Measurements from ENCODE around the gene FTCDNL1.

FTCDNL1 gene

GRCh38 chr2:199779589-199779988 is 71.4 kb downstream of the FTCDNL1 start:
- H3K4me1 Mint-ChIP-seq (ENCODE audit: low read depth) = no peaks in the 10 kb centered on the region
- no peaks in the 10 kb centered on the region for H3K27me3 Mint-ChIP-seq
- no peak overlapping the region for H3K27ac Mint-ChIP-seq
- H3K36me3 Mint-ChIP-seq (ENCODE audit: low read depth) = no peaks in the 10 kb centered on the region
- no peak for DNase-seq
- H3K9me3 Mint-ChIP-seq = no peaks in the 10 kb centered on the region
- no peak overlapping the region for H3K4me3 Mint-ChIP-seq

- H3K4me1 Mint-ChIP-seq (ENCODE audit: low read depth) = no peaks in the 10 kb centered on the region
- no peak overlapping the region for H3K4me3 Mint-ChIP-seq
- H3K9me3 Mint-ChIP-seq = no peaks in the 10 kb centered on the region
- no peak overlapping the region for H3K27ac Mint-ChIP-seq
- no peaks in the 10 kb centered on the region for H3K27me3 Mint-ChIP-seq
- H3K36me3 Mint-ChIP-seq (ENCODE audit: low read depth) = no peaks in the 10 kb centered on the region
- DNase-seq = no peak
Observed at GRCh38 chr2:199778655-199779054, 72.3 kb downstream of the FTCDNL1 start.

- Mint-ChIP-seq H3K4me3 (no peak overlapping the region), H3K27ac (no peak overlapping the region), H3K4me1 (ENCODE audit: low read depth) (no peaks in the 10 kb centered on the region), H3K36me3 (ENCODE audit: low read depth) (no peaks in the 10 kb centered on the region), H3K27me3 (no peaks in the 10 kb centered on the region), H3K9me3 (no peaks in the 10 kb centered on the region)
- DNase-seq = no peak
Observed at GRCh38 chr2:199777916-199778315, 73.1 kb downstream of the FTCDNL1 start.

- no peak overlapping the region for H3K4me3 Mint-ChIP-seq
- no peaks in the 10 kb centered on the region for H3K4me1 Mint-ChIP-seq (ENCODE audit: low read depth)
- H3K36me3 Mint-ChIP-seq (ENCODE audit: low read depth) = no peaks in the 10 kb centered on the region
- DNase-seq = no peak
- no peak overlapping the region for H3K27ac Mint-ChIP-seq
- H3K9me3 Mint-ChIP-seq = no peaks in the 10 kb centered on the region
- H3K27me3 Mint-ChIP-seq = no peaks in the 10 kb centered on the region
Observed at GRCh38 chr2:199777315-199777714, 73.7 kb downstream of the FTCDNL1 start.

- Mint-ChIP-seq H3K4me1 (ENCODE audit: low read depth) (no peaks in the 10 kb centered on the region), H3K4me3 (no peak overlapping the region), H3K36me3 (ENCODE audit: low read depth) (no peaks in the 10 kb centered on the region), H3K27ac (no peak overlapping the region), H3K9me3 (no peaks in the 10 kb centered on the region), H3K27me3 (no peaks in the 10 kb centered on the region)
- no peak for DNase-seq
Observed at GRCh38 chr2:199775267-199775666, 75.7 kb downstream of the FTCDNL1 start.

- H3K4me3 Mint-ChIP-seq = no peak overlapping the region
- no peaks in the 10 kb centered on the region for H3K9me3 Mint-ChIP-seq
- no peaks in the 10 kb centered on the region for H3K36me3 Mint-ChIP-seq (ENCODE audit: low read depth)
- no peaks in the 10 kb centered on the region for H3K4me1 Mint-ChIP-seq (ENCODE audit: low read depth)
- DNase-seq = no peak
- no peaks in the 10 kb centered on the region for H3K27me3 Mint-ChIP-seq
- no peak overlapping the region for H3K27ac Mint-ChIP-seq
Observed at GRCh38 chr2:199772035-199772976, 78.7 kb downstream of the FTCDNL1 start.

GRCh38 chr2:199770716-199771115 is 80.3 kb downstream of the FTCDNL1 start:
- Mint-ChIP-seq H3K27me3 (no peaks in the 10 kb centered on the region), H3K4me3 (no peak overlapping the region), H3K4me1 (ENCODE audit: low read depth) (no peaks in the 10 kb centered on the region), H3K36me3 (ENCODE audit: low read depth) (no peaks in the 10 kb centered on the region), H3K27ac (no peak overlapping the region), H3K9me3 (no peaks in the 10 kb centered on the region)
- DNase-seq = no peak

GRCh38 chr2:199765646-199766045 is 85.3 kb downstream of the FTCDNL1 start:
- no peaks in the 10 kb centered on the region for H3K9me3 Mint-ChIP-seq
- H3K4me1 Mint-ChIP-seq (ENCODE audit: low read depth) = no peaks in the 10 kb centered on the region
- no peak for DNase-seq
- no peaks in the 10 kb centered on the region for H3K27me3 Mint-ChIP-seq
- no peak overlapping the region for H3K4me3 Mint-ChIP-seq
- no peaks in the 10 kb centered on the region for H3K36me3 Mint-ChIP-seq (ENCODE audit: low read depth)
- H3K27ac Mint-ChIP-seq = no peak overlapping the region

- H3K4me3 Mint-ChIP-seq = no peak overlapping the region
- H3K4me1 Mint-ChIP-seq (ENCODE audit: low read depth) = no peaks in the 10 kb centered on the region
- no peak for DNase-seq
- no peaks in the 10 kb centered on the region for H3K27me3 Mint-ChIP-seq
- H3K27ac Mint-ChIP-seq = no peak overlapping the region
- H3K9me3 Mint-ChIP-seq = no peaks in the 10 kb centered on the region
- no peaks in the 10 kb centered on the region for H3K36me3 Mint-ChIP-seq (ENCODE audit: low read depth)
Observed at GRCh38 chr2:199764273-199764800, 86.7 kb downstream of the FTCDNL1 start.

- Mint-ChIP-seq H3K4me3 (no peak overlapping the region), H3K27me3 (no peaks in the 10 kb centered on the region), H3K36me3 (ENCODE audit: low read depth) (no peaks in the 10 kb centered on the region), H3K4me1 (ENCODE audit: low read depth) (no peaks in the 10 kb centered on the region), H3K27ac (no peak overlapping the region), H3K9me3 (no peaks in the 10 kb centered on the region)
- no peak for DNase-seq
Observed at GRCh38 chr2:199762963-199763362, 88.0 kb downstream of the FTCDNL1 start.

- Mint-ChIP-seq H3K36me3 (ENCODE audit: low read depth) (no peaks in the 10 kb centered on the region), H3K4me1 (ENCODE audit: low read depth) (no peaks in the 10 kb centered on the region), H3K27ac (no peak overlapping the region), H3K27me3 (peaks cover 5% of the 10 kb centered on the region), H3K4me3 (no peak overlapping the region), H3K9me3 (no peaks in the 10 kb centered on the region)
- DNase-seq = no peak
Observed at GRCh38 chr2:199760574-199760973, 90.4 kb downstream of the FTCDNL1 start.

- Mint-ChIP-seq H3K27ac (no peak overlapping the region), H3K9me3 (no peaks in the 10 kb centered on the region), H3K27me3 (peaks cover 11% of the 10 kb centered on the region), H3K36me3 (ENCODE audit: low read depth) (no peaks in the 10 kb centered on the region), H3K4me3 (no peak overlapping the region), H3K4me1 (ENCODE audit: low read depth) (no peaks in the 10 kb centered on the region)
- DNase-seq = no peak
Observed at GRCh38 chr2:199757233-199757870, 93.6 kb downstream of the FTCDNL1 start.

GRCh38 chr2:199756743-199757142 is 94.2 kb downstream of the FTCDNL1 start:
- H3K9me3 Mint-ChIP-seq = no peaks in the 10 kb centered on the region
- no peak for DNase-seq
- H3K36me3 Mint-ChIP-seq (ENCODE audit: low read depth) = no peaks in the 10 kb centered on the region
- no peaks in the 10 kb centered on the region for H3K4me1 Mint-ChIP-seq (ENCODE audit: low read depth)
- H3K27ac Mint-ChIP-seq = no peak overlapping the region
- peaks cover 15% of the 10 kb centered on the region for H3K27me3 Mint-ChIP-seq
- no peak overlapping the region for H3K4me3 Mint-ChIP-seq

- no peak overlapping the region for H3K27ac Mint-ChIP-seq
Observed at GRCh38 chr2:199756211-199756610, 94.8 kb downstream of the FTCDNL1 start.

GRCh38 chr2:199754766-199755165 is 96.2 kb downstream of the FTCDNL1 start:
- Mint-ChIP-seq H3K36me3 (ENCODE audit: low read depth) (no peaks in the 10 kb centered on the region), H3K27ac (no peak overlapping the region), H3K9me3 (no peaks in the 10 kb centered on the region), H3K27me3 (peaks cover 15% of the 10 kb centered on the region), H3K4me1 (ENCODE audit: low read depth) (no peaks in the 10 kb centered on the region), H3K4me3 (no peak overlapping the region)
- no peak for DNase-seq

More at GRCh38 chr2:199756211-199756610, 94.8 kb downstream of the FTCDNL1 start:
- DNase-seq = no peak
- Mint-ChIP-seq H3K4me3 (no peak overlapping the region), H3K27me3 (peaks cover 15% of the 10 kb centered on the region), H3K4me1 (ENCODE audit: low read depth) (no peaks in the 10 kb centered on the region), H3K36me3 (ENCODE audit: low read depth) (no peaks in the 10 kb centered on the region), H3K9me3 (no peaks in the 10 kb centered on the region)

All from activated T-cell treated with anti-CD3 and anti-CD28 coated beads, Interleukin-2, amount 50 U/mL, for 24 hours (primary cell).